Measurements from ENCODE around the gene ZMYM1.
"Not testable (repeated sequence)": the region's sequence is repeated elsewhere in the genome, so short reads cannot be mapped to it uniquely, and the experiment has no call there.

DNA sequence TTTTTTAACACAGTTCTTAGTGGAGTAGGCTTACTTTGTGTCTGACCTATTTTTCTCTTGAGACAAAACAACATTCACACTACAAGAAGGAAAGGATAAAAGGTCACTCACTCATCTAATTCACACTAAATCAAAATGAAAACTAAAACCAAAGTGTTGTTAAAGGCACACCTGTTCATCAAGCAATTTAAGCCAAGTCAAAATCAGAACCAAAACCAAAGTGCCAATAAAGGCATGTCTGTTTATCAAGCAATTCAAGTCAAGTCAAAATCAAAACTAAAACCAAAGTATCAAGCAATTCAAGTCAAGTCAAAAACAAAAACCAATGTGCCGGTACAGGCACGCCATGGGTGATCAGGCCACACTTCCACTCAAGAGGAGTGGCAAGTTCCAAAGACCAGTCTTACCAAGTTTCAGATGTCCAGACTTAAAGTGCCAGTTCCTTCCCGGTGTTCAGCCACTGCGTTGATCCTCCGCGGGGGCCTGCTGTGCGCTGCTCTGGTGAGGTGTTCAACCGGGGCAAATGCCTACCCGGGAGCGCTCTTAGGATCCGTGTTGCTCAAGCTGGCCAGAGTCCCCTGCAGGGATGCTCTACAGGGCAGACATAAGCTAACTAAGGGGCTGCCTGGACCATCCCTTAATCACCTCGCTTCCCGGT is 66.8 kb downstream of the ZMYM1 start:
- not testable (repeated sequence) for TF ChIP-seq CTCF (IDR thresholded peaks at IDR 0.05; ENCODE audit: insufficient read depth, low read length, poor library complexity, severe bottlenecking); EZH2phosphoT487 (conservative IDR thresholded peaks at IDR 0.05; ENCODE audit: low read length)

Measured in SU-DHL-6 (cell line).